H1 (cell line): Measurements from ENCODE around the gene CCDC15. TPM values are rescaled to one million over a fixed set of nuclear protein-coding genes. Genes with fewer than 3 reads are reported as not detected.

ENCODE experiments used
- CTCF ChIA-PET: fragments of 300-600 bp; sonication (Branson Sonifier 250); formaldehyde crosslinking; loops from one replicate; lab custom pipeline; 2021; ENCODE audit not compliant: partially characterized antibody; lab: Charles Lee
- POLR2A ChIA-PET: fragments of 300-600 bp; sonication (Branson Sonifier 250); formaldehyde crosslinking; loops from one replicate; lab custom pipeline; 2021; ENCODE audit warnings: inconsistent platforms; ENCODE audit not compliant: partially characterized antibody; lab: Charles Lee
- DNase-seq, 2 experiments: peaks; one replicate each; pipeline versions ENCODE4 v3.0.0 to v3.0.0-alpha.2; 2010 to 2022; ENCODE audit warnings: low spot score in 2 of 2, low read depth in 1 of 2, mixed read lengths in 1 of 2
- FAIRE-seq: peaks from 2 replicates; lab custom pipeline; 2011; peaks lifted over from hg19 to GRCh38; lab: Jason Lieb, UNC
- H2AFZ ChIP-seq: 2 replicates; pipeline ENCODE4 v1.8.1; 2012; ENCODE audit warnings: low read length, inconsistent platforms
- H2AK5ac ChIP-seq: 2 replicates; pipeline ENCODE4 v1.6.1; 2013; ENCODE audit warnings: low read depth, low read length
- H2BK120ac ChIP-seq: replicated peaks from 2 replicates; pipeline ENCODE3; 2013; ENCODE audit warnings: low read depth, low read length, inconsistent platforms
- H2BK12ac ChIP-seq: 2 replicates; pipeline ENCODE4 v1.6.1; 2013; ENCODE audit warnings: low read depth, low read length
- H2BK15ac ChIP-seq: 2 replicates; pipeline ENCODE4 v1.6.1; 2013; ENCODE audit warnings: low read length
- H2BK20ac ChIP-seq: 2 replicates; pipeline ENCODE4 v1.6.1; 2013; ENCODE audit warnings: low read length
- H2BK5ac ChIP-seq: 2 replicates; pipeline ENCODE4 v1.6.1; 2013; ENCODE audit warnings: low read depth, low read length
- H3K14ac ChIP-seq: 2 replicates; pipeline ENCODE4 v1.6.1; 2013; ENCODE audit warnings: inconsistent platforms; ENCODE audit not compliant: insufficient read length
- H3K18ac ChIP-seq: 2 replicates; pipeline ENCODE4 v1.6.1; 2013; ENCODE audit warnings: low read length; ENCODE audit errors: extremely low read depth
- H3K23ac ChIP-seq: 2 replicates; pipeline ENCODE4 v1.6.1; 2013; ENCODE audit warnings: inconsistent platforms; ENCODE audit not compliant: insufficient read length
- H3K23me2 ChIP-seq: 2 replicates; pipeline ENCODE4 v1.6.1; 2013; ENCODE audit warnings: low read depth, low read length
- H3K27ac ChIP-seq: 2 replicates; pipeline ENCODE4 v1.6.1; 2011; ENCODE audit warnings: low read depth, low read length, inconsistent platforms
- H3K27me3 ChIP-seq, 4 experiments: replicated peaks in 1 of 4; 1 replicate in 1 of 4; 2 replicates in 3 of 4; pipeline versions ENCODE4 v1.6.1 to v1.8.1; 2011 to 2013; ENCODE audit warnings: low read length in 3 of 4, mild to moderate bottlenecking in 3 of 4, inconsistent platforms in 2 of 4, mixed read lengths in 2 of 4, moderate library complexity in 1 of 4; ENCODE audit not compliant: control insufficient read depth in 3 of 4, insufficient read depth in 3 of 4; ENCODE audit errors: extremely low read depth in 1 of 4
- H3K36me3 ChIP-seq, 4 experiments: 2 replicates each; pipeline versions ENCODE4 v1.6.1 to v1.8.1; 2011 to 2013; ENCODE audit warnings: mild to moderate bottlenecking in 4 of 4, low read length in 3 of 4, moderate library complexity in 2 of 4, control low read depth in 1 of 4, inconsistent platforms in 1 of 4; ENCODE audit not compliant: insufficient read depth in 4 of 4, control insufficient read depth in 2 of 4
- H3K4ac ChIP-seq: replicated peaks from 2 replicates; pipeline ENCODE3; 2013; ENCODE audit warnings: low read length, low read depth, mixed read lengths, inconsistent platforms; ENCODE audit not compliant: insufficient read length
- H3K4me1 ChIP-seq, 4 experiments: replicated peaks in 1 of 4; 1 replicate in 1 of 4; 2 replicates in 3 of 4; pipeline versions ENCODE4 v1.6.1 to v1.8.1; 2011 to 2013; ENCODE audit warnings: low read length in 3 of 4, inconsistent platforms in 2 of 4, mixed read lengths in 1 of 4; ENCODE audit not compliant: insufficient read depth in 4 of 4, control insufficient read depth in 3 of 4
- H3K4me2 ChIP-seq, 2 experiments: 2 replicates each; pipeline versions ENCODE4 v1.6.1 to v1.8.1; 2011 to 2013; ENCODE audit warnings: low read depth in 2 of 2, low read length in 2 of 2, control low read depth in 1 of 2, inconsistent platforms in 1 of 2, mild to moderate bottlenecking in 1 of 2; ENCODE audit not compliant: insufficient read depth in 1 of 2
- H3K4me3 ChIP-seq, 4 experiments: fragments of 200-600, 300-600 bp in 1 of 4; sonication (generic), shearing (Covaris generic), sonication (Bioruptor Twin) in 1 of 4; 2 replicates each; pipeline versions ENCODE4 v1.5.1 to v1.8.1; 2011 to 2016; ENCODE audit warnings: low read length in 4 of 4, low read depth in 3 of 4, control low read depth in 2 of 4, inconsistent platforms in 2 of 4, mild to moderate bottlenecking in 2 of 4, mixed read lengths in 1 of 4, moderate library complexity in 1 of 4; ENCODE audit not compliant: insufficient read depth in 2 of 4; ENCODE audit errors: extremely low read depth in 1 of 4
- H3K56ac ChIP-seq: replicated peaks from 2 replicates; pipeline ENCODE3; 2013; ENCODE audit warnings: low read depth, mild to moderate bottlenecking, mixed read lengths, low read length, inconsistent platforms; ENCODE audit not compliant: insufficient read length
- H3K79me1 ChIP-seq: 2 replicates; pipeline ENCODE4 v1.6.1; 2013; ENCODE audit warnings: low read depth, low read length, control low read depth
- H3K79me2 ChIP-seq, 2 experiments: 2 replicates each; pipeline versions ENCODE4 v1.6.1 to v1.8.1; 2012 to 2013; ENCODE audit warnings: low read length in 2 of 2, mild to moderate bottlenecking in 2 of 2, inconsistent platforms in 1 of 2; ENCODE audit not compliant: insufficient read depth in 2 of 2, control insufficient read depth in 1 of 2
- H3K9ac ChIP-seq, 4 experiments: replicated peaks in 1 of 4; 1 replicate in 1 of 4; 2 replicates in 3 of 4; pipeline versions ENCODE4 v1.6.1 to v1.8.1; 2011 to 2013; ENCODE audit warnings: low read depth in 3 of 4, low read length in 3 of 4, control low read depth in 2 of 4, mild to moderate bottlenecking in 2 of 4, moderate library complexity in 2 of 4, inconsistent platforms in 1 of 4; ENCODE audit errors: extremely low read depth in 1 of 4
- H3K9me3 ChIP-seq, 2 experiments: 2 replicates each; pipeline versions ENCODE4 v1.6.1 to v1.8.1; 2012 to 2013; ENCODE audit warnings: mild to moderate bottlenecking in 2 of 2, moderate library complexity in 2 of 2, control low read depth in 1 of 2, inconsistent platforms in 1 of 2, low read depth in 1 of 2, low read length in 1 of 2, mixed read lengths in 1 of 2; ENCODE audit not compliant: insufficient read depth in 2 of 2
- H4K20me1 ChIP-seq, 2 experiments: replicated peaks in 1 of 2; 2 replicates each; pipeline versions ENCODE3 to v1.8.1; 2011 to 2013; ENCODE audit warnings: inconsistent platforms in 2 of 2, low read length in 2 of 2, mild to moderate bottlenecking in 1 of 2; ENCODE audit not compliant: insufficient read depth in 2 of 2, control insufficient read depth in 1 of 2
- H4K5ac ChIP-seq: 2 replicates; pipeline ENCODE4 v1.6.1; 2013; ENCODE audit warnings: low read length, low read depth, mixed read lengths, inconsistent platforms; ENCODE audit not compliant: insufficient read length
- H4K8ac ChIP-seq: 2 replicates; pipeline ENCODE4 v1.8.0; 2013; ENCODE audit warnings: mild to moderate bottlenecking, moderate library complexity, low read length, inconsistent platforms; ENCODE audit not compliant: insufficient read depth; ENCODE audit errors: extremely low read depth
- H4K91ac ChIP-seq: replicated peaks from 2 replicates; pipeline ENCODE3; 2013; ENCODE audit warnings: low read length, mixed read lengths, inconsistent platforms; ENCODE audit not compliant: insufficient read length
- FOSL1 ChIP-seq: IDR thresholded peaks from 2 replicates; pipeline ENCODE4 v1.6.1; 2011; ENCODE audit warnings: mild to moderate bottlenecking, low read depth, low read length, moderate library complexity; ENCODE audit not compliant: insufficient read depth
- NANOG ChIP-seq: IDR thresholded peaks from 2 replicates; pipeline ENCODE4 v1.6.1; 2011; ENCODE audit warnings: low read length, low read depth, mild to moderate bottlenecking, inconsistent platforms; ENCODE audit not compliant: insufficient read depth, poor library complexity, severe bottlenecking
- TBP ChIP-seq: IDR thresholded peaks from 2 replicates; pipeline ENCODE4 v1.6.1; 2011; ENCODE audit warnings: low read depth, low read length, improper control_type of control experiment
- WGBS, 2 experiments: shearing (Covaris generic) in 1 of 2; methylation state at CpG; one replicate each; pipeline versions ENCODE4 v1.1.6 to v1.1.7; 2013 to 2015; ENCODE audit warnings: low lambda C conversion rate in 2 of 2, mixed read lengths in 2 of 2, inconsistent platforms in 1 of 2, low coverage in 1 of 2, missing lambda C conversion rate in 1 of 2; ENCODE audit not compliant: insufficient replicate concordance in 2 of 2, insufficient coverage in 1 of 2, insufficient read length in 1 of 2; ENCODE audit errors: extremely low coverage in 1 of 2, missing lambda C conversion rate in 1 of 2; 5-methylcytosine and 5-hydroxymethylcytosine counted together
- polyA plus RNA-seq, 7 experiments: library from polyadenylated mRNA; depleted of rRNA in 3 of 7; stranded (reverse) in 5 of 7; unstranded in 2 of 7; fragments of >200 nt in 5 of 7; fragments of 200-250 nt in 2 of 7; gene quantifications; 1 replicate in 5 of 7; 2 replicates in 1 of 7; 4 replicates in 1 of 7; pipeline versions ENCODE4 v1.2.1 to v1.2.3, GENCODE V29; 2011 to 2013; ENCODE audit warnings: missing spikeins in 2 of 7, mixed read lengths in 2 of 7
- total RNA-seq: library from RNA; stranded (reverse); fragmentation: NEBNext Ultra II Directional; extraction: Animal tissue kit (Norgen Biotek cat#: 25700); gene quantifications from 2 replicates; pipeline ENCODE4 v1.2.1, GENCODE V29; 2021

CCDC15 gene
- total and polyA plus RNA-seq, 2 of the 8 experiments (the other 6 are each of a cell fraction or from before 2014, with no cell fraction given): 1.5 to 3.1 TPM

DNA sequence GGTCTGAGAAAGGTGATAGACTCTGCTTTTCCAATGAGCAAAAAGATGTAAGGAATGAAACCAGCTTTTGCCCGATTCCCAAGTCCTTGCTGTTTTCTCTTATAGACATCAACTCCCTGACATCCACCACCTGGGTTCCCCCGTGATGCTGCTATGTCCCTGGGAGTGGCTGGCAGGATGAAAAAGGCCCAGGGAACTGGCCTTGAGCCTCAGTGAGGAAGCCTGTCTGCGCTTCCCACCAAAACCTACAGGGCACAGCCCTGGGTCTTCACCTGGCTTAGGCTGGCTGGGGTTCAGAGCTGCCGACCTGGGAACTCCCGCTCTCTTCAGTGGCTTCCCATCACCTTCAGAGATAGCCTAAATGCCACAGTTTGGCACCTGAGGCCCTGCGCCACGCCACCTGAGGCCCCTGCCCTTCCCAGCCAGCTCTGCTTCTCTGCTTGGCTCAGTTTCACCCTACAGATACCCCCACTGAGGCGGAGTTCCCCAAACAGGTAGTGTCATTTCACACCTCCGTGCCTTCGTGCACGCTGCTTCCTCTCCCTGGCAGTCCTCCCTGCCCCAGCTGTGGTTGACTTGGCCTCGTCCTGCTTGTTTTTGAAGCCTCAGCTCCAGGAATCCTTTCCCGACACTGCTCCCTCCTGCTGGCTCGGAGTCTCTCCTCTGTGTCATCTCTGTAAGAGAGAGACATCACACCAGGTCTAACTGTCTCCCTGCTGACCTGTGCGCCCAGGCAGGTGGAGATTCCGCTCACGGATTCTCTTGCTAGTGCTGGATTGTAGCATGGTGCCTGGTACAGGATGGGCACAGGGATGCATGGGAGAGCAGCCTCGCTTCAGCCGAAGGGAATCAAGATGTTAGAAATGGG is 119.8 kb downstream of the CCDC15 start:
- H3K27ac ChIP-seq: no peak overlapping the region
- no peak overlapping the region for H4K8ac ChIP-seq
- no peak overlapping the region for H4K91ac ChIP-seq
- H2AFZ ChIP-seq: no peak overlapping the region
- no peaks in the 10 kb centered on the region; a peak in 1 of 7 replicates for H3K27me3 ChIP-seq
- H3K79me2 ChIP-seq: no peaks in the 10 kb centered on the region
- no peak overlapping the region for H2BK15ac ChIP-seq
- no peak overlapping the region for H2BK120ac ChIP-seq
- no peak overlapping the region for H3K14ac ChIP-seq
- no peak overlapping the region for H2BK5ac ChIP-seq
- no peak overlapping the region for H3K23ac ChIP-seq
- no peak overlapping the region for H2AK5ac ChIP-seq
- no peak overlapping the region for H3K4me2 ChIP-seq
- DNase-seq: peak in 1 of 2 experiments; percentile 45
- H3K4me1 ChIP-seq: peaks cover 0 to 5% (median 0%) of the 10 kb centered on the region in 4 experiments; a peak in 2 of 7 replicates
- TF ChIP-seq NANOG (no peak), FOSL1 (no peak), TBP (no peak)
- TF ChIP-seq, all 59 proteins: peak for 0
- Histone ChIP-seq H4K20me1 (no peaks in the 10 kb centered on the region), H4K5ac (no peak overlapping the region), H3K79me1 (no peaks in the 10 kb centered on the region; the same call in 1 of the 2 replicates), H3K36me3 (no peaks in the 10 kb centered on the region), H3K4ac (no peak overlapping the region), H2BK20ac (no peak overlapping the region), H3K9me3 (no peaks in the 10 kb centered on the region), H3K9ac (no peak overlapping the region), H2BK12ac (no peak overlapping the region), H3K4me3 (no peak overlapping the region), H3K56ac (no peak overlapping the region), H3K23me2 (no peaks in the 10 kb centered on the region), H3K18ac (no peak overlapping the region)
- 83% methylated on average over 19 of the region's 19 CpGs; no CpG with 5 or more reads in 1 of the 2 experiments for WGBS, 2 experiments
- CTCF ChIA-PET: interaction anchor here (0.9 to 29.4 kb wide), 8 partner anchors 15 to 357 kb away, joined by 3 to 486 read pairs (median 5); no protein-coding TSS in a partner anchor
- POLR2A ChIA-PET: interaction anchor here (1.3 kb wide), 1 partner anchor 9 kb away, joined by 4 read pairs; no protein-coding TSS in a partner anchor
- FAIRE-seq: no peak
